Gastroesophageal sphincter (tissue), 4 donors: ENCODE results near the gene PRMT3. TPM values are rescaled to one million over a fixed set of nuclear protein-coding genes. Genes with fewer than 3 reads are reported as not detected.

Source experiments
- ATAC-seq: fragments of 150-250 bp; one replicate; pipeline ENCODE4 v1.9.1; 2016; ENCODE audit warnings: mild to moderate bottlenecking, moderate library complexity
- H3K27ac ChIP-seq, 4 donors: fragments of 200-600 bp; sonication (generic) in 3 of 4; 1 replicate in 3 of 4; 2 replicates in 1 of 4; pipeline ENCODE4 v1.5.1; 2016 to 2019
- H3K27me3 ChIP-seq: fragments of 200-600 bp; sonication (generic); one replicate; pipeline ENCODE4 v1.5.1; 2019
- H3K36me3 ChIP-seq, 2 donors: fragments of 200-600 bp; sonication (generic); one replicate each; pipeline ENCODE4 v1.5.1; 2019; ENCODE audit warnings: control low read depth in 1 of 2
- H3K4me1 ChIP-seq, 3 donors: fragments of 200-600 bp; sonication (generic); 1 replicate in 2 of 3; 2 replicates in 1 of 3; pipeline ENCODE4 v1.5.1; 2016 to 2019; ENCODE audit warnings: control low read depth in 2 of 3
- H3K4me3 ChIP-seq, 2 donors: fragments of 200-600 bp; sonication (generic); one replicate each; pipeline ENCODE4 v1.5.1; 2019; ENCODE audit warnings: mild to moderate bottlenecking in 1 of 2, moderate library complexity in 1 of 2
- H3K9me3 ChIP-seq, 3 donors: fragments of 200-600 bp; sonication (generic); one replicate each; pipeline ENCODE4 v1.5.1; 2017 to 2019; ENCODE audit warnings: control low read depth in 2 of 3
- CTCF ChIP-seq, 4 experiments: fragments of 200-600 bp in 2 of 4; fragments of 450-650 bp in 2 of 4; sonication (generic) in 1 of 4; IDR thresholded peaks; one replicate each; pipeline ENCODE4 v1.5.1; 2017 to 2019; ENCODE audit warnings: antibody characterized with exemption in 4 of 4, mild to moderate bottlenecking in 2 of 4, moderate library complexity in 2 of 4
- EP300 ChIP-seq: sonication (generic); formaldehyde crosslinking; IDR thresholded peaks from one replicate; pipeline ENCODE4 v1.6.1; 2017; ENCODE audit warnings: antibody characterized with exemption, mild to moderate bottlenecking
- POLR2A ChIP-seq, 2 donors: fragments of 450-650 bp; IDR thresholded peaks; one replicate each; pipeline ENCODE4 v1.6.1; 2017; ENCODE audit warnings: antibody characterized with exemption in 2 of 2, mild to moderate bottlenecking in 2 of 2, moderate library complexity in 1 of 2
- POLR2AphosphoS5 ChIP-seq: sonication (generic); formaldehyde crosslinking; IDR thresholded peaks from one replicate; pipeline ENCODE4 v1.6.1; 2017; ENCODE audit warnings: antibody characterized with exemption
- WGBS, 2 donors: methylation state at CpG; one replicate each; pipeline ENCODE4 v1.1.5; 2018; ENCODE audit warnings: low coverage in 1 of 2; 5-methylcytosine and 5-hydroxymethylcytosine counted together
- total RNA-seq, 4 donors: library from RNA; depleted of rRNA; stranded (reverse); fragments of >200 nt; gene quantifications; one replicate each; pipeline ENCODE4 v1.1.0, GENCODE V29; 2016

The PRMT3 gene
- total RNA-seq, 4 donors from 2014 or later = 9.9 to 20.9 (median 18.8) TPM

GRCh38 chr11:20452585-20452984, 65.1 kb downstream of the PRMT3 start:
- Histone ChIP-seq H3K27me3 (no peaks in the 10 kb centered on the region), H3K36me3 (peaks cover 0 to 20% of the 10 kb centered on the region in 2 donors), H3K9me3 (no peaks in the 10 kb centered on the region), H3K4me1 (no peaks in the 10 kb centered on the region), H3K4me3 (no peak overlapping the region), H3K27ac (no peak overlapping the region)
- 63 to 100% methylated on average over 2 of the region's 2 CpGs for WGBS, 2 donors
- no peak for ATAC-seq
- TF ChIP-seq CTCF (IDR thresholded peaks at IDR 0.05) (no peak), POLR2AphosphoS5 (no peak), EP300 (no peak), POLR2A (IDR thresholded peaks at IDR 0.05) (no peak)

DNA sequence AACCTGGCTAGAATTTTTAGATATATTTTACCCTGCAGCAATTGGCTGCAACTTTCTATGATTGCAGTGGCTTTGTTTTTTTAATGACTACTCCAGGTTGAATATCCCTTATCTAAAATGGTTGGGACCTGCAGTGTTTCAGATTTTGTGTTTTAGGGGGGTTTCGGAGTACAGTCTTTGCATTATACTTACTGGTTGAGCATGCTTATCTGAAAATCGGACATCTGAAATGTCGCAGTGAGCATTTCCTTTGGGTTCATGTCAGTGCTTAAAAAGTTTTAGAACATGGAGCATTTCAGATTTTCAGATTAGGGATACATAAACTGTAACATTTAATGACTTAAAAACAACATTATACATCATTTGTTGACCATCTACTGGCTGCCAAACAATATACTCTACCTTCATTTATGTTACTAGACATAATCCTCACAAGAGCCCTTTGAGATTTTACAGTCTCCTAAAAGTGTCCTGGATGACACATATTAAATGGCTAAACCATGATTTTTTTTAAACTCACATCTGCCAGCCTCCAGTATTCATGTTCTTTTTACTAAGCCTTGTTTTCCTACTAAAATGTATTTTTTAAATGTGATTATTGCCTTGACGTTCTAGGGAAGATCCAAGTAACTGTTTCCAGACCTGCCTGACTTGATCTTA, 66.3 kb downstream of the PRMT3 start:
- TF ChIP-seq POLR2A (IDR thresholded peaks at IDR 0.05) (no peak), POLR2AphosphoS5 (no peak), EP300 (no peak), CTCF (IDR thresholded peaks at IDR 0.05) (no peak)
- Histone ChIP-seq H3K36me3 (peaks cover 0 to 18% of the 10 kb centered on the region in 2 donors), H3K27me3 (no peaks in the 10 kb centered on the region), H3K4me1 (no peaks in the 10 kb centered on the region), H3K27ac (no peak overlapping the region), H3K9me3 (no peaks in the 10 kb centered on the region), H3K4me3 (no peak overlapping the region)
- ATAC-seq = no peak
- WGBS, 2 donors = 89 to 96% methylated on average over 4 of the region's 4 CpGs

- H3K27ac ChIP-seq = no peak overlapping the region
- H3K27me3 ChIP-seq = no peaks in the 10 kb centered on the region
- TF ChIP-seq POLR2A (IDR thresholded peaks at IDR 0.05) (no peak), CTCF (IDR thresholded peaks at IDR 0.05) (no peak), EP300 (no peak), POLR2AphosphoS5 (no peak)
- WGBS, 2 donors = 83 to 88% methylated on average over 4 of the region's 4 CpGs
- no peaks in the 10 kb centered on the region for H3K9me3 ChIP-seq
- no peaks in the 10 kb centered on the region for H3K4me1 ChIP-seq
- no peak overlapping the region for H3K4me3 ChIP-seq
- peaks cover 0 to 23% of the 10 kb centered on the region in 2 donors for H3K36me3 ChIP-seq
- no peak for ATAC-seq
These were observed 69.7 kb downstream of the PRMT3 start for GRCh38 chr11:20457001-20457799.

- Histone ChIP-seq H3K9me3 (no peaks in the 10 kb centered on the region), H3K27me3 (no peaks in the 10 kb centered on the region), H3K4me3 (no peak overlapping the region), H3K27ac (no peak overlapping the region), H3K36me3 (peaks cover 0 to 23% of the 10 kb centered on the region in 2 donors), H3K4me1 (no peaks in the 10 kb centered on the region)
- TF ChIP-seq EP300 (no peak), POLR2AphosphoS5 (no peak), POLR2A (IDR thresholded peaks at IDR 0.05) (no peak), CTCF (IDR thresholded peaks at IDR 0.05) (no peak)
- 82 to 86% methylated on average over 3 of the region's 3 CpGs for WGBS, 2 donors
- no peak for ATAC-seq
These were observed 70.6 kb downstream of the PRMT3 start for GRCh38 chr11:20457934-20458680.
